Measurements from ENCODE around the gene DMD.

DNA sequence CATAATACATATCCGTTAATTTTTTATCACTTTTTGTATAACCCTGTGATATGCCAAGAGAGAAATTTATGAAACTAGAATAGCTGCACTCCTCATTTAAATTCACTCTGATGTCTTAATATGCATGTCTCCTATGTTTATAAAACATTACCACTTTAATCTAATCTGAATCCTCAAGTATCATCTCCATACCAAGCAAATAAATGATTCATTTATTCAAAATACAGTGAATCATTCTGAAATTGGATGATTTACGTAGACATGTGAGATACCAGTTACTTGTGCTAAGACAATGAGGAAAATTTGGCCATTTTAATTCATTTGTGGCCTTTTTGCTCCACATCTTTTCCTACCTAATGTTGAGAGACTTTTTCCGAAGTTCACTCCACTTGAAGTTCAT, 1704.4 kb downstream of the DMD start:
- TF ChIP-seq EP300 (IDR thresholded peaks at IDR 0.05), result no peak
- TF ChIP-seq, protein P1, sequence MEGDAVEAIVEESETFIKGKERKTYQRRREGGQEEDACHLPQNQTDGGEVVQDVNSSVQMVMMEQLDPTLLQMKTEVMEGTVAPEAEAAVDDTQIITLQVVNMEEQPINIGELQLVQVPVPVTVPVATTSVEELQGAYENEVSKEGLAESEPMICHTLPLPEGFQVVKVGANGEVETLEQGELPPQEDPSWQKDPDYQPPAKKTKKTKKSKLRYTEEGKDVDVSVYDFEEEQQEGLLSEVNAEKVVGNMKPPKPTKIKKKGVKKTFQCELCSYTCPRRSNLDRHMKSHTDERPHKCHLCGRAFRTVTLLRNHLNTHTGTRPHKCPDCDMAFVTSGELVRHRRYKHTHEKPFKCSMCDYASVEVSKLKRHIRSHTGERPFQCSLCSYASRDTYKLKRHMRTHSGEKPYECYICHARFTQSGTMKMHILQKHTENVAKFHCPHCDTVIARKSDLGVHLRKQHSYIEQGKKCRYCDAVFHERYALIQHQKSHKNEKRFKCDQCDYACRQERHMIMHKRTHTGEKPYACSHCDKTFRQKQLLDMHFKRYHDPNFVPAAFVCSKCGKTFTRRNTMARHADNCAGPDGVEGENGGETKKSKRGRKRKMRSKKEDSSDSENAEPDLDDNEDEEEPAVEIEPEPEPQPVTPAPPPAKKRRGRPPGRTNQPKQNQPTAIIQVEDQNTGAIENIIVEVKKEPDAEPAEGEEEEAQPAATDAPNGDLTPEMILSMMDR (IDR thresholded peaks at IDR 0.05), result no peak
- TF ChIP-seq POLR2A (IDR thresholded peaks at IDR 0.05), result no peak

All from ovary (tissue), 3 donors.